Measurements from ENCODE around the gene SMIM32. TPM values are rescaled to one million over a fixed set of nuclear protein-coding genes. Genes with fewer than 3 reads are reported as not detected.

The SMIM32 gene
- total and polyA plus RNA-seq, 2 of the 4 experiments (the other 2 are of a cell fraction): not detected

- in situ Hi-C loops (cut with MboI; ENCODE audit: low sequenced_read_pairs) (no loop called here), intact Hi-C loops (cut with micrococcal nuclease) (no loop called here), dilution Hi-C loops (cut with HindIII; ENCODE audit: low sequenced_read_pairs, unreplicated experiment) (no loop called here)
- H2BK20ac ChIP-seq (ENCODE audit: low read depth, low read length): no peak overlapping the region
- no TSS peak for BruUV-seq (replicated peaks)
- H2BK120ac ChIP-seq (ENCODE audit: low read depth, low read length): no peak overlapping the region
- no peak overlapping the region for H3K9ac ChIP-seq (ENCODE audit: low read depth, low read length)
- no peak overlapping the region for H4K91ac ChIP-seq (ENCODE audit: insufficient read depth, low read depth, low read length)
- H3K4me2 ChIP-seq (ENCODE audit: low read depth, low read length): peak overlapping the region; percentile 35; the same call in 1 of the 2 replicates
- no peak overlapping the region for H3K14ac ChIP-seq (replicated peaks; ENCODE audit: low read depth, low read length)
- H4K20me1 ChIP-seq (ENCODE audit: insufficient read depth, low read length): peaks cover 37% of the 10 kb centered on the region
- H3K23ac ChIP-seq (ENCODE audit: low read depth, low read length): no peak overlapping the region
- no peaks in the 10 kb centered on the region; the same call in 1 of the 2 replicates for H3K9me1 ChIP-seq (ENCODE audit: insufficient read depth, low read length)
- no peak overlapping the region for H4K5ac ChIP-seq (ENCODE audit: low read depth, low read length)
- H3K4me3 ChIP-seq (ENCODE audit: insufficient read depth, low read depth, low read length): no peak overlapping the region
- no peak overlapping the region for H2AK9ac ChIP-seq (replicated peaks; ENCODE audit: low read depth, low read length, poor library complexity)
- peaks cover 13 to 53% of the 10 kb centered on the region in 2 experiments for H3K79me1 ChIP-seq (ENCODE audit: low read depth in 1 of 2, low read length in 2 of 2)
- H3K56ac ChIP-seq (ENCODE audit: extremely low read depth, insufficient read depth, low read length): no peak overlapping the region
- no peaks in the 10 kb centered on the region; the same call in 1 of the 2 replicates for H3K4me1 ChIP-seq (ENCODE audit: control insufficient read depth, insufficient read depth, low read length)
- H2AFZ ChIP-seq (replicated peaks; ENCODE audit: low read length, poor library complexity): no peak overlapping the region
- peak; percentile 77 for TF ChIP-seq CEBPB (IDR thresholded peaks at IDR 0.05; ENCODE audit: low read depth, low read length)
- no peak for TF ChIP-seq BHLHE40 (IDR thresholded peaks at IDR 0.05; ENCODE audit: low read depth, low read length)
- H3K4ac ChIP-seq (ENCODE audit: low read depth, low read length): no peak overlapping the region
- H3K27me3 ChIP-seq (ENCODE audit: control insufficient read depth, insufficient read depth, low read length): no peaks in the 10 kb centered on the region
- no peak overlapping the region for H2AK5ac ChIP-seq (ENCODE audit: low read depth, low read length)
- WGBS, 2 experiments (ENCODE audit: extremely low coverage in 2 of 2, insufficient read length in 1 of 2): no CpG with 5 or more reads among the region's 1 CpG
- ATAC-seq (ENCODE audit: low read depth): no peak
- no peak overlapping the region for H4K8ac ChIP-seq (ENCODE audit: low read depth in 2 of 2, low read length in 2 of 2)
- H3K18ac ChIP-seq (ENCODE audit: low read depth, low read length): no peak overlapping the region
- H3K36me3 ChIP-seq (ENCODE audit: control insufficient read depth, insufficient read depth, low read length): peaks cover 13% of the 10 kb centered on the region
- no peak for DNase-seq
- POLR2A ChIA-PET (ENCODE audit: unreplicated experiment): no interaction called here
- CTCF ChIA-PET: interaction anchor here (0.7 to 1.5 kb wide), 2 partner anchors 11 to 13 kb away, joined by 3 read pairs; no protein-coding TSS in a partner anchor
- no peak overlapping the region for H2BK5ac ChIP-seq (ENCODE audit: low read depth, low read length, poor library complexity, severe bottlenecking)
- H3K27ac ChIP-seq (ENCODE audit: insufficient read depth, low read length): no peak overlapping the region
- H3K9me3 ChIP-seq (ENCODE audit: control insufficient read depth, insufficient read depth, low read length): no peaks in the 10 kb centered on the region
- no peak overlapping the region for H2BK15ac ChIP-seq (ENCODE audit: low read depth, low read length)
These were observed 43.1 kb downstream of the SMIM32 start for GRCh38 chr5:136149891-136150290.

Data from IMR-90 (cell line).